GM06990 (cell line): ENCODE data around the gene FAM9C.

ENCODE experiments used
- DNase-seq: peaks from one replicate; pipeline ENCODE4 v3.0.0-alpha.2; 2011; ENCODE audit not compliant: insufficient read length; ENCODE audit errors: extremely low read depth
- H3K27me3 ChIP-seq: replicated peaks from 2 replicates; pipeline ENCODE4 v1.6.0; 2011; ENCODE audit warnings: low read length; ENCODE audit not compliant: control insufficient read depth, insufficient read depth
- H3K36me3 ChIP-seq: 2 replicates; pipeline ENCODE4 v1.5.1; 2011; ENCODE audit warnings: low read length; ENCODE audit not compliant: control insufficient read depth, insufficient read depth
- H3K4me3 ChIP-seq: replicated peaks from 2 replicates; pipeline ENCODE4 v1.5.1; 2011; ENCODE audit warnings: low read depth, mild to moderate bottlenecking, control low read depth, low read length
- CTCF ChIP-seq: IDR thresholded peaks from 2 replicates; pipeline ENCODE4 v1.5.1; 2011; ENCODE audit warnings: low read length, control low read depth, mild to moderate bottlenecking, inconsistent platforms; ENCODE audit not compliant: insufficient read depth, poor library complexity, severe bottlenecking

FAM9C gene

DNA sequence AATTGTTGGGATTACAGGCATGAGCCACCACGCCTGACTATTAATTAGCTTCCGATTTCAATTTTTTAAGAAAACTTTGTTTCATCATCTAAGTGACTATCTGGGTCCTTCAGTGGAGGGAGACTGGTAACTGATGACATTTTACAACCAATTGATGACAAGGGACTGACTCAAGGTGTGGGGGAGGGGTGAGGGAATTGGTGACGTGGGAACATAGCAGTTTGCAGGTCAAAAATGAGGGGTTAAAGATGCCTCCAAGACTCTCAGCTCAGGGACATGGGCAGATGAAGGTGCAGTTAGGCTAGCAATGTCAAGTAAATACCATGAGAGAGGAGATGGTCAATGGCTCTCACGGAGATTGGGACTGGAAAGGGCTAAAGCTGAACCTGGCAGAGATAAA is 5.7 kb upstream of the FAM9C start:
- Histone ChIP-seq H3K27me3 (no peaks in the 10 kb centered on the region), H3K36me3 (no peaks in the 10 kb centered on the region), H3K4me3 (no peak overlapping the region)
- TF ChIP-seq CTCF: no peak
- no peak for DNase-seq

DNA sequence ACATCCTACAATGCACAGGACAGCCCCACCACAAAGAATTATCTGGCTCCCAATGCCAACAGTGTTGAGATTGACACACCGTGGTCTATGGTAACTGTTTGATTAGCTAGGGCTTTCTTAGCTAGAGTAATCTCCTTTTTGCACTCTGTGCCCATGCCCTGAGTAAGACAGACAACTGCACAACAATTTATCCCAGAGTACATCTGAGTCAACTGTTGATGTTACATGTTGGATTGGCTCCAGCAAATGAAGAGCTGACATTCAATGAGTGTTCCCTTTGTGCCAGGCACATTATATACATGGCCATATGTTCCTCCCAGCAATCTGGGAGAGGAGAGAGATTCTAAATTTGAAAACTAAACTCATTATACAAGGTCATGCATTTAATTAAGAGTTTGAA is 3.9 kb upstream of the FAM9C start:
- Histone ChIP-seq H3K27me3 (no peaks in the 10 kb centered on the region), H3K4me3 (no peak overlapping the region), H3K36me3 (no peaks in the 10 kb centered on the region)
- DNase-seq: no peak
- no peak for TF ChIP-seq CTCF

DNA sequence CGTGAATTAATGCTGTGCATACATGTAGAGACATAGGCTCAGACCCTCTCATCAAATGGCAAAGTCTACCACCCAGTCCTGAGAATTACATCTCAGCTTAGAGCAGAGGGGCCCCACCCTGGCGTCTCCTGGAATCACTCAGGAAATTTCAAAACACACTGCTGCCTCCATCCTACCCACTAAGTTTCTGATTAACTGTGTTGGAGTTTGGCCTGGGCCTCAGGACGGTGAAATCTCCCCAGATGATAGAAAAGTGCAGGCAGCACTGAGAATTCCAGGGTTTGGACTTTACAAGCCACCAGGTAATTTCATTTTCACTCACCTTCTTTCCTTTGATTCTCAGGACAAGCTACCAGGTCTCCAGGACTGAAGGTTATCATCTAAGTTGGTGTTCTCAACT is 3.3 kb upstream of the FAM9C start:
- no peaks in the 10 kb centered on the region for H3K27me3 ChIP-seq
- no peak for DNase-seq
- H3K4me3 ChIP-seq: no peak overlapping the region
- H3K36me3 ChIP-seq: no peaks in the 10 kb centered on the region
- no peak for TF ChIP-seq CTCF

DNA sequence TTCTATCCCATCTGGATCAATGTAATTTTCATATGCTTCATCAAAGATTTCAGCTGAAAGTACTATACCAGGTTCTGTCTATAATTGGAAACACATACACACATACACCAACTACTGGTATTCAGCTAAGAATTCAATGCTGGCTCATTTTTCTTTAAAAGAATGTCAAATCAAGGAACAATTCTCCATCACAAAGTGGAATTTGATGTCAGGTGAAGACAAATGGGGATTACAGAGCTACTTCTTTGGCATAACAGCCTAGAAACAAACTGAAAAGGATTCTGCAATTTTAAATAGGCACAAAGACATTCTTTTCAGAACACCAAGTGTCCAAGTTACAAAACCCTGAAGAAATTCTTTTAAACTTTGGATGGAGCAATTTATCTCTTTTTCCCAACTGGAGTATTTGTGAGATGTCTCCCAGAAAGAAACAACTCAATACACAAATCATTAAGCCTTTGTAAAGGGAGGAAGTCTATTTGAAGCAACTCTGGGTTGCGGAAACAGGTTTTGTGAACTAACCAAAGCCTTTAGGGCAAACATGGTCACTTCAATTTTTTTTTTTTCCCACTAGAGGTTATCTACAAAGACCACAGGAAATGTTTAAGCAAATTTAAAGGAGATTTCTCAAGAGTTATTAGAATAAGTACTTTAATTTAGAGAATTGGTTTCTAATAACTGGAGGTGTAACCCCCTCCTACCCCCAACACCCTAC is 1.9 kb upstream of the FAM9C start:
- TF ChIP-seq CTCF: no peak
- H3K36me3 ChIP-seq: no peaks in the 10 kb centered on the region
- H3K4me3 ChIP-seq: no peak overlapping the region
- DNase-seq: no peak
- no peaks in the 10 kb centered on the region for H3K27me3 ChIP-seq

DNA sequence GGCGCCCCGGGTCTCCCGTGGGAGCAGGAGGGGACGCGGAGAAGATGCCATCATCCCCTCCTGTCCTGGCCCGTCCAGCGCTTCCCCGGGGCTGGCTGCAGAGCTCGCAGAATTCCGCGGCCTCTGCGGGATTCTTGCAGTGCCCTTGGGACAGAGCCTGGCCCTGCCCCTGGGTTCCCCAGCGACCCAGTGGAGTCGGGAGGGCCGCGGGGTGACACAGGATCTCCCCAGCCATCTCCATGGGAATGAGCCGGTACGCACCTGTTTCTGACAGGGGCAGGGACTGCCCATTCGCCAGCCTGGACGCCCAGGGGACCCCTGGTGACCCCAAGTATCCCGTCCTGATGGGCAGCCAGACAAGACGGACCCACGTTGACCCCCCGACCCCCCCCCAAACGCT is 482 bp downstream of the FAM9C start:
- Histone ChIP-seq H3K4me3 (no peak overlapping the region), H3K27me3 (no peaks in the 10 kb centered on the region), H3K36me3 (no peaks in the 10 kb centered on the region)
- DNase-seq: no peak
- no peak for TF ChIP-seq CTCF

GRCh38 chrX:13043138-13043537 is 1.3 kb downstream of the FAM9C start:
- TF ChIP-seq CTCF: no peak
- Histone ChIP-seq H3K4me3 (no peak overlapping the region), H3K27me3 (no peaks in the 10 kb centered on the region), H3K36me3 (no peaks in the 10 kb centered on the region)
- no peak for DNase-seq
